Measurements from ENCODE around the gene ABCA1.

Gene ABCA1

DNA sequence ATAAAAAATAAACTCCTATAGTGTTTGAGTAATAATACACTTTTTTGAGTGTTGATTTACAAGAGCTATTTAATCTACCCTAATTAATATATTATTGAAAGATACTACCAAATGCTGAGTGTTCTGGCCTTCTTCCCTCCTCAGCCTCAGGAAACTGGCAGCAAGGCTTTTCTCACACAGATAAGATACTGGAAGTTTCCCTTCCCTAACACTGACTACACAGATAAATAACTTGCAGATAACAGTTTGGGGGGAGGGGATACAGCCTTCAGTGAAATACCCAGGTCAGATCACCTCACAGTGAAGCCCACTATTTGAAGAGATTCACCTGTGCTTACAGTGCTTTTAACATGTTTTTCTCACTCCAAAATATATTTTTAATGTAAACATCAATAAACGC lies 182.1 kb downstream of the ABCA1 start:
- Histone ChIP-seq H3K4me3 (ENCODE audit: low read length) (no peak overlapping the region), H3K27ac (ENCODE audit: low read length) (no peak overlapping the region), H3K27me3 (ENCODE audit: insufficient read depth, low read length) (no peaks in the 10 kb centered on the region), H3K9me3 (ENCODE audit: insufficient read depth, low read depth, low read length) (no peaks in the 10 kb centered on the region), H3K4me1 (ENCODE audit: insufficient read depth, low read length) (no peaks in the 10 kb centered on the region), H3K36me3 (ENCODE audit: insufficient read depth, low read depth, low read length) (no peaks in the 10 kb centered on the region), H3K9ac (ENCODE audit: low read depth, low read length) (no peak overlapping the region)

DNA sequence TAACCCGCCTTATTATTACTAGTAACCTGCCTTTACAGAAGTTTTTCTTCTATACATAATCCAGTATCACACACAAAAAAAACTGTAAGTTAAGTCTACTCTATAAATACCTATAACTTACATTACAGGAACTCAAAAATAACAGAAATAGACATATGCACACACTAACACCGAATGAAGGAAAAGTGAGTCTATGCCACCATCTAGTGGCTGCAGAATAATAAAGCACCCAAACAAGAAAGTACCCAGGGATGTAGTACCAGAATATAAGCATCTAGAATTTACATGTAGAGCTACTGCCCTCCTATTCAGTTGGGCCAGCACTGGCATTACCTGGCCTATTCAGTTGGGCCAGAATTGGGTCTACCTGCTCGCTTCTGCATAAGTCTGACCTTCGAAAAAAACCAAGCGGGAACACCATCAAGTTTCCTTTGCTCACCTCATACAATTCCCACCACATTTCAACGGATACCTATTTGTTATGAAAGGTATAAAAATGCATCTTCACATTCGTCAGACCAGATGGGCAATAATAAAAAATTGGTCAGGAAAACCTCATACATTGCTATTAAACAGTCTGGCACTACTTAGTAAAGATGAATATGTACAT lies 184.5 kb downstream of the ABCA1 start:
- Histone ChIP-seq H3K9me3 (ENCODE audit: insufficient read depth, low read depth, low read length) (no peaks in the 10 kb centered on the region), H3K27me3 (ENCODE audit: insufficient read depth, low read length) (no peaks in the 10 kb centered on the region), H3K4me3 (ENCODE audit: low read length) (no peak overlapping the region), H3K9ac (ENCODE audit: low read depth, low read length) (no peak overlapping the region), H3K27ac (ENCODE audit: low read length) (no peak overlapping the region), H3K4me1 (ENCODE audit: insufficient read depth, low read length) (no peaks in the 10 kb centered on the region), H3K36me3 (ENCODE audit: insufficient read depth, low read depth, low read length) (no peaks in the 10 kb centered on the region)

DNA sequence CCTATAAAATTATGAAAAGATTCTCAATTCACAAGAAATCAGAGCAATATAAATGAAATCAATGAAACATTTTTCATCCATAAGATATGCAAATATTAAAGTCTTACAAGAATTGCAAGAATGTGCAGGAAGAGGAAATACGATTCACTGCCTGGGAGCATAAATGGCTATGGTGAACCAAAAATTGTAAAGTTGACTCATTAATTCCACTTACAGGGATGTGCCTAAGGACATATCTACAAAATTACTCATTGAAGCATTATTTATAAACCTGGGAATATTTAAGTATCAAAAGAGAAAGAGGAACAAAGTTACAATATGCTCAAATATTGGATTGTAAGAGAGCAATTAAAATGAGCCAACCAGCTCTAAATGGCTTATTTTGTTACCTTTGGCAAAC lies 187.3 kb downstream of the ABCA1 start:
- H3K9ac ChIP-seq (ENCODE audit: low read depth, low read length), result no peak overlapping the region

DNA sequence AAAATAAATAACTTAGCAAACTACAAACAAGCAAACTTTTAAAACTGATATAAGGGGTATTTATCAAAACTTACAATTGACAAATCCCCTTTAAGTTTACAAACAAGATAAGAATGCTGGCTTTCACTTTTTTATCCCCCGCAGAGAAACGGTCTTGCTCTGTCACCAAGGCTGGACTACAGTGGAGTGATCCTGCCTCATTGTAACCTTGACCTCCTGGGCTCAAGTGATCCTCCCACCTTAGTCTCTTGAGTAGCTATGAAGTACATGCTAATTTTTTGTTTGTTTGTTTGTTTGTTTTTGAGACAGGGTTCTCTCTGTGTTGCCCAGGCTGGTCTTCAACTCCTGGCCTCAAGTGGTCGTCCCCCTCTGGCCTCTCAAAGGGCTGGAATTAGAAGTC lies 189.5 kb downstream of the ABCA1 start:
- Histone ChIP-seq H3K27ac (ENCODE audit: low read length) (no peak overlapping the region), H3K4me1 (ENCODE audit: insufficient read depth, low read length) (no peaks in the 10 kb centered on the region), H3K9me3 (ENCODE audit: insufficient read depth, low read depth, low read length) (no peaks in the 10 kb centered on the region), H3K36me3 (ENCODE audit: insufficient read depth, low read depth, low read length) (no peaks in the 10 kb centered on the region), H3K4me3 (ENCODE audit: low read length) (no peak overlapping the region), H3K27me3 (ENCODE audit: insufficient read depth, low read length) (no peaks in the 10 kb centered on the region), H3K9ac (ENCODE audit: low read depth, low read length) (no peak overlapping the region)

More for the DNA sequence above, 187.3 kb downstream of the ABCA1 start:
- H3K27ac ChIP-seq (ENCODE audit: low read length), result no peak overlapping the region
- no peaks in the 10 kb centered on the region for H3K4me1 ChIP-seq (ENCODE audit: insufficient read depth, low read length)
- no peaks in the 10 kb centered on the region for H3K9me3 ChIP-seq (ENCODE audit: insufficient read depth, low read depth, low read length)
- H3K27me3 ChIP-seq (ENCODE audit: insufficient read depth, low read length), result no peaks in the 10 kb centered on the region
- no peaks in the 10 kb centered on the region for H3K36me3 ChIP-seq (ENCODE audit: insufficient read depth, low read depth, low read length)
- H3K4me3 ChIP-seq (ENCODE audit: low read length), result no peak overlapping the region

Measured in iPS-20b (cell line).